ENCODE data around the gene DKKL1.
A peak's percentile ranks its signal among the peaks of the same experiment; 100 is the strongest.

DKKL1 gene

GRCh38 chr19:49421878-49422202, 58.2 kb downstream of the DKKL1 start:
- H3K4me3 ChIP-seq (ENCODE audit: insufficient read depth, low read depth, low read length), result no peak overlapping the region
- no peak overlapping the region for H3K27ac ChIP-seq (ENCODE audit: insufficient read depth, low read depth, low read length, poor library complexity, severe bottlenecking)
- peaks cover 33% of the 10 kb centered on the region for H3K4me1 ChIP-seq (ENCODE audit: control insufficient read depth, insufficient read depth, low read length)
- H3K36me3 ChIP-seq (ENCODE audit: control insufficient read depth, insufficient read depth, low read length), result no peaks in the 10 kb centered on the region
- no peaks in the 10 kb centered on the region for H3K9me3 ChIP-seq (ENCODE audit: control insufficient read depth, low read length)
- 31 to 41% methylated on average over 3 of the region's 3 CpGs for WGBS, 2 experiments
- H3K27me3 ChIP-seq (ENCODE audit: control insufficient read depth, insufficient read depth, low read length, poor library complexity, severe bottlenecking), result peaks cover 70% of the 10 kb centered on the region

GRCh38 chr19:49422407-49423070, 58.9 kb downstream of the DKKL1 start:
- 3% methylated on average over 58 of the region's 58 CpGs for WGBS, 2 experiments
- no peaks in the 10 kb centered on the region for H3K36me3 ChIP-seq (ENCODE audit: control insufficient read depth, insufficient read depth, low read length)
- H3K4me3 ChIP-seq (ENCODE audit: insufficient read depth, low read depth, low read length), result peak overlapping the region; percentile 24
- peaks cover 77% of the 10 kb centered on the region for H3K27me3 ChIP-seq (ENCODE audit: control insufficient read depth, insufficient read depth, low read length, poor library complexity, severe bottlenecking)
- H3K4me1 ChIP-seq (ENCODE audit: control insufficient read depth, insufficient read depth, low read length), result peaks cover 30% of the 10 kb centered on the region
- H3K9me3 ChIP-seq (ENCODE audit: control insufficient read depth, low read length), result no peaks in the 10 kb centered on the region
- H3K27ac ChIP-seq (ENCODE audit: insufficient read depth, low read depth, low read length, poor library complexity, severe bottlenecking), result no peak overlapping the region

GRCh38 chr19:49423071-49423984, 59.7 kb downstream of the DKKL1 start, which contains the start of gene PTH2:
TSS of gene PTH2 (minus strand) at chr19:49423441. CDS start at chr19:49423339, 102 bp downstream.
- Histone ChIP-seq H3K27me3 (ENCODE audit: control insufficient read depth, insufficient read depth, low read length, poor library complexity, severe bottlenecking) (peaks cover 84% of the 10 kb centered on the region), H3K4me1 (ENCODE audit: control insufficient read depth, insufficient read depth, low read length) (peaks cover 30% of the 10 kb centered on the region), H3K27ac (ENCODE audit: insufficient read depth, low read depth, low read length, poor library complexity, severe bottlenecking) (no peak within 1 kb of the TSS), H3K36me3 (ENCODE audit: control insufficient read depth, insufficient read depth, low read length) (no peaks in the 10 kb centered on the region), H3K4me3 (ENCODE audit: insufficient read depth, low read depth, low read length) (peak within 1 kb of the TSS; percentile 24), H3K9me3 (ENCODE audit: control insufficient read depth, low read length) (no peaks in the 10 kb centered on the region)
- WGBS, 2 experiments, result 11 to 12% methylated on average over 42 of the region's 42 CpGs

DNA sequence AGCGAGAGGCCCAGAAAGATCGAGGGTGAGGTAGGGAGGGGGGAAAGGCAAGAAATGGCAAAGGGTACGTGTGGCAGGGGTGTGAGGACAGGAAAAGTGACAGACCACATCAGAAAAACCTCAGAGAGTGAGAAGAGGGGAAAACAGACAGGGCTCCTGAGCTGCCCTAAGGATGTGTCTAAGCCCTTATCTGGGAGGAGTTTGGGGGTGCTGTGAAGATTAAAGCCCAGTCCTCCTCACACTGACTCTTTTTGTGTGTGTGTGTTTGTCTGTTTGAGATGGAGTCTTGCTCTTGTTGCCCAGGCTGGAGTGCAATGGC, 60.3 kb downstream of the DKKL1 start:
- 11 to 15% methylated on average over 3 of the region's 3 CpGs for WGBS, 2 experiments

More for the DNA sequence above, 60.3 kb downstream of the DKKL1 start:
- H3K4me3 ChIP-seq (ENCODE audit: insufficient read depth, low read depth, low read length), result no peak overlapping the region
- no peaks in the 10 kb centered on the region for H3K36me3 ChIP-seq (ENCODE audit: control insufficient read depth, insufficient read depth, low read length)
- H3K27me3 ChIP-seq (ENCODE audit: control insufficient read depth, insufficient read depth, low read length, poor library complexity, severe bottlenecking), result peaks cover 88% of the 10 kb centered on the region
- peaks cover 33% of the 10 kb centered on the region for H3K4me1 ChIP-seq (ENCODE audit: control insufficient read depth, insufficient read depth, low read length)
- H3K9me3 ChIP-seq (ENCODE audit: control insufficient read depth, low read length), result no peaks in the 10 kb centered on the region
- H3K27ac ChIP-seq (ENCODE audit: insufficient read depth, low read depth, low read length, poor library complexity, severe bottlenecking), result no peak overlapping the region
